GM18517 (cell line): ENCODE measurements around the gene BCAP31.
"Not testable (repeated sequence)": the region's sequence is repeated elsewhere in the genome, so short reads cannot be mapped to it uniquely, and the experiment has no call there.

Experiments used
- ATAC-seq: cut with Tn5 transposase; IDR thresholded peaks from one replicate; pipeline ENCODE4 v1.9.1; 2021; ENCODE audit warnings: mild to moderate bottlenecking, moderate library complexity; ENCODE audit not compliant: unreplicated experiment

The BCAP31 gene

GRCh38 chrX:153685156-153685536, 39.0 kb downstream of the BCAP31 start:
- no peak for ATAC-seq

- no peak for ATAC-seq
These were observed 39.6 kb downstream of the BCAP31 start for GRCh38 chrX:153684467-153685155.

DNA sequence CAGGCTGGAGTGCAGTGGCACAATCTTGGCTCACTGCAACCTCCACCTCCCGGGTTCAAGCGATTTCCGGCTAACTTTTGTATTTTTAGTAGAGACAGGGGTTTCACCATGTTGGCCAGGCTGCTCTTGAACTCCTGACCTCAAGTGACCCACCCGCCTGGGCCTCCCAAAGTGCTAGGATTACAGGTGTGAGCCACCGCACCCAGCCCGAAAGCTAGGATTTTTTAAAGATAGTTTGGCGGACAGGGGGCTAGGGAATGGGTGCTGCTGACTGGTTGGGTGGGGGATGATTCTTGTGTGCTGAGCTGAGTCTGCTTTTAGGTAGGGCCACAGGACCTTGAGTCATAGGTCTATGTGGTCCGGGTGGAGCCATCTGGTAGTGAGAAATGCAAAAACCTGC, 40.7 kb downstream of the BCAP31 start:
- ATAC-seq, result not testable (repeated sequence)

DNA sequence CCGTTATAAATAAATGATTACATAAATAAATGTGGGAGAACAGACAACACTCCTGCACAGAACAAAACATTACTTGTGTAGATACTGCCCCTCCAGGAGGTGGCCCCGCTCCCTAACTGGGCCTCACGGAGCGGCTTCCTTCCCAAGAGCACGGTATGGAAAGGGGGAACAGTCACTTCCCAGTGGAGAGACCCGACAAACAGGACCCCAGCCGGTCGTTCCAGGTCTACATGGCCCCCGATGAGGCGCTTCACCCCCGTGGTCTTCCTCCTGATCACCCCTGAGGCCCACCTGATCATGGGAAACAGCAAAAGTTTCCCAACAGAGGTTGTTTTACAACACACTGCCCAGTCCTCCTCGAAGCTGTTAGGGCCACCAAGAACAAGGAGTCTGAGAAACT, 43.0 kb downstream of the BCAP31 start:
- no peak for ATAC-seq

DNA sequence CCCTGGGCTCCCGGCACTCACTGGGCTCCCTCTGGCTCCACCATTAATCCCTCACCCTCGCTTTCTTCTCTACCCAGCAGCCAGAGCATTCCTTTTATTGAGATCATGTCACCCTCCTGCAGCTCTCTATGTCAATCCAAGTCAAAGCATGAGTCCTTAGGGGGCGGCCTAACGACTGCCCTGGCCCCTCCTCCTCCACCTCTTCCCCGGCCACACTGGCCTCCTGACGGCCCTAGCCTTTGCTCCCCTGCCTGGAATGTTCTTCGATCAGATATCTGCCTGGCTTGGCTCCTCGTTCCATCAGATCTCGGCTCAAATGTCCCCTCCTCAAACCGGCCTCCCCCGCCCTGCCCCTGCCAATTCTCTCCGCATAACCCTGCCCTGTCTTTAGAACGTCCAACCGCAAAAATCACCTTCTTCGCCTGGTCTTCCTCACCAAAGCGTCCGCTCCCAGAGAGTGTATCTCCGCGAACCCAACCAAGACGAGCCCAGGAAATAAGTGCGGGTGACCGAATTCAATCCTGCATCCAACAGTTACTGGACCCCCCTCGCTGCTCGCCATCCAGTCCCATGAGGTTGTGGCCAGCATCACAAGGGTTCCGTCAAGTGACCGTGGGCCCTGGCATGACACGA, 49.9 kb downstream of the BCAP31 start:
- ATAC-seq, result no peak

- no peak for ATAC-seq
These were observed 50.6 kb downstream of the BCAP31 start, which contains the start of gene PNCK for GRCh38 chrX:153673428-153674218. Gene PNCK (minus strand): TSS chrX:153673813. CDS start chrX:153673076, 737 bp downstream.

GRCh38 chrX:153672531-153673427, 51.4 kb downstream of the BCAP31 start:
- ATAC-seq, result no peak

DNA sequence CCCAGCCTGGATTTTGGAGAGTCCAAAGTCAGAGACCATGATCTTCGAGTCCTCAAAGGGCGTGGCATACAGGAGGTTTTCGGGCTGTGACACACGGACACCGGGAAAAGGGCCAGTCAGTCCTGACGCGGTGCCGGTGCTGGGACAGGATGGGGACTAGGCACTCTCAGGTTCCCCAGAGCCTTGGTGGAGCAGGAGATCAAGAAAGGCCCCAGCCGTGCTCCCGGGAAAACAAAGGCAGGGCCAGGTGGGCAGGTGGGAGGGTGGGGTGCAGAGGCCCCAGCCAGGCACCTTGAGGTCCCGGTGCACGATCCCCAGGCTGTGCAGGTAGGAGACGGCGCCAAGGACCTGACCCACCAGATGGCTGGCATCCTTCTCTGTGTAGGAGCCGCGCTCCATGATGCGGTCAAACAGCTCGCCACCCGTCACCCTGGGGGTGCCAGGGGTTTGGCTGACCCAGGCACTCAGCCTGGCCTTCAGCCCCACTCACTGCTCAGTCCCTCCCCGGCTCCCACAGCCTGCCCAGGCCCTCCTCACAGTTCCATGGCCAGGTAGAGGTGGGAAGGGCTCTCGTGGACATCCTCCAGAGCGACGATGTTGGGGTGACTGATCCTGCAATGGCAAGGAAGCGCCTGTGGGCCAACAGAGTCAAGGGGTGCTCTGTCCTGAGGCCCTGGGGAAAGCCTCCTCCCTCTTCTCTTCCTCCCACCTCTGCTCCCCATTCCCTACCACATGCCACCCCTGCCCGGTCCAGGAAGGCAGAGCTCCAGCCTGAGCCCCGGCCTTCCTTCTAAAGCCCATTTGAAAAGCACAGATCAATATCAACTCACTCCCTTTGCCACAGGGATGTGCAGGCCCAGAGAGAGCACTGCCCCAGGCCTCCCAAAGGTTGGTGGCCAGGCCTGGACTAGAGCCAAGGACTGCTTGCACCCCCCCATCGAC, 52.3 kb downstream of the BCAP31 start:
- ATAC-seq, result no peak

GRCh38 chrX:153670748-153671588, 53.2 kb downstream of the BCAP31 start:
- no peak for ATAC-seq

- no peak for ATAC-seq
These were observed 54.1 kb downstream of the BCAP31 start for GRCh38 chrX:153669901-153670731.

DNA sequence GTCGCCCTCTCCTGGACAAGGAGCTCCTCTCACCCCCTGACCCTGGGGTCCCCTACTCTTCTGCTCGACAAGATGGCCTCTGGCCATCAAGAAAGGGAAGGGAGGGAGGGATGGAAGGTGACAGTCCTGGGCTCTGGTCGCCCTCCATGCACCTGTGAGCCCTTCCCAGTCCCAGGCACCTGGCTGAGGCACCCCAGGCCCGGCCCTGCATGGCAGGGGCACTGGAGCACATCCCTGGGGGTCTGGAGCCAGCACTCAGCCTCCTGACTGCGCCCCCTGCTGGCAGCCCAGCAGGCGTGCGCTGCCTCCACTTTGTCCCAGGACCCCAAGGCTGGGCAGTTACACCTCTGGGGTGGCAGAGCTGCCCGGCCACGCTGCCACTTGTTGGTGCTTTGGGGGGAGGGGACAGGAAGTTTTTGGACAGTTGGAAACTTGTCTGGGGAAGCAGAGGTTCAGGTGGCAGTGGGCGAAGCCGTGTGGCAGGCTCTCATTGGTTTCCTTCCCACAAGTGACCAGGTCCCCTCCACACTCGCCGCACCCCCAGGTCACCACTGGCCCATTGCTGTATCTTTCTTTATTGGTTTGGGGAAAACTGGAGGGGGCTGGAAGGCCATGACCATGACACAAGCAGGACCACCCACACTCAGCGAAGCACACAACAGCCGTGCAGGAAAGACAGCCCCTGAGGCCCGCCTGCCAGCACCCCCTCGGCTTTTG, 54.9 kb downstream of the BCAP31 start:
- ATAC-seq, result no peak

DNA sequence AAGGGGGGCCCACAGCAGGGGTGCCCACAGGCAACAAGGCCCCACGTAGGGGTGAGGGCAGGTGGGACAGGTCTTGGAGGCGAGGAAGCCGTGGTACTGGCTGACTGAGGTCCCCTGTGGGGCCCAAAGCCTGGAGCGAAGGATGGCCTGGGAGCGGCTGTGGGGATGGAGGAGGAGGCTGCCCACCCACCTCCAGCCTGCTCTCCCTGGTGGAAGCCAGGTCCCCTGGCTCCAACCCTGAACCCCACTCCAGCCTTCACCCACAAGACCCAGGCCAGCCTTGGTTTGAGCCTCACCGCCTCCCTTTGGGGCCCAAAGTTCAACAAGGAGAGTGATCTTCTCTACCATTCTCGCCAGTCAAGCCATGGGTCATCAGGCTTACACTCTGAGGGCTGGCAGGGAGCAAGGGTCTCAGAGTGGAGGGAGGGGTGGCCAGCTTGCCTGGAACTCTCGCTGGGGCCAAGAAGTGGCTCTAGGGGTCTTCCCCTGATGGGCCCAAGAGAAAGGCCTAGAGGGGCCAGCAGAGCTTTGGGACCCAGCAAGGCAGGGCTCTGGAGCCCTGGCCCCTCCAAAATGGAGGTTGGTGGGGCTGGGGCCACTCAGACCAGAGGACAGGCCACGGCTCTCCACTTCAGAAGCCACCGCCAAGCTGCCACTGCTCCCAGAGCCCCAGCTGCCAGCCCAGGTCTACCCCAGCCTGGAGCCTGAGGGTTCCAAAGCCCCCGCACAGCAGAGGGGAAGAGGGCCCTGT, 55.6 kb downstream of the BCAP31 start:
- no peak for ATAC-seq

DNA sequence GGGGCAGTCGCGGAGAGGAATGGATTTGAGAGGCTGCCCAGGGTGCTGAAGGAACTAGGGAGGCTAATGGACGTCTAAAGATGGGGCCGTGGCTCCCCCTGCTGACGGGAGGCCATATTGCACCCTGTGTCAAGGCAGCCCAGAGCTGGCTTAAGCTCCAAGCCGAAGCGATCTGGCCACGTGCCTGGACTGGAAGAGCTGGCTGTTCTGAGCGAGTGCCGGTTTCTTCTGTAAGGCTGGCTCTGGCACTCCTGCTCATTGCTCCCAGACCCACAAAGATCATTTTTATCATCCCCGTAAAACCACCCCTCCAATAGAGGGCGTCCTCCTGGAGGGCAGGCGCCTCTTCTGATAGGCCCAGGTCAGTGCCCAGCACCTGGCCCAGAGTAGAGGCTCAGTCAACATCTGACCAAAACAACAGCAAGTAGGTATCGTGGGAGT, 56.2 kb downstream of the BCAP31 start:
- ATAC-seq, result no peak

DNA sequence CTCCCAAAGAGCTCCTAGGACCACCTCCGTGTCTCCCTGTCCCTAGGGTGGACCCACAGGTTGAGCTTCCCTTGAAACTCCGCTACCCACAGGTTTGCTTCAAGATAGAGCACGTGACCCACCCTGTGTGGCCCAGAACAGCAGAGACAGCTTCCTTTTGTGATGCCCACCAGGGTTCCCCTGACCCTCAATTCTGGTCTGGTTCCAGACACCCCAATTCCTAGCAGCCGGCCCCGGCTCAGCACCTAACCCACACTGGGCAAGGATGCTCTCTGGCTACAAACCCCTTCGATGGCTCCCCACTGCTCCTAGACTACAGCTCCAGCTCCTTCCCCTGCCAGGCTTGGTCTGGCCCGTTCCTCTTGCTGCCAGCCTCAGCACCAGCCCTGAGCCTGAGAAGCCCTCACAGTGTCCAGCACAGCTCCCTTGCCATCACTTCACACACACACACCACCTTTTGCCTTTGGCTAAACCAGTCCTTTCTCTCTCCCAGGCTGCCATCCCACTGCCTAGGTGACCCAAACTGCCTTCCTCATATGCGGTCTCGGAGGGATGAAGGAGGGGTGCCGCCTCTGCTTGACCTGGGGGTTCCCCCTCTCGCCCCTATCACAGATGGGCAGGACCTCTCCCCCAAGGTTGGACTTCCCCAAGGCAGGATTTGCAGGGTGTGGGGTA, 56.8 kb downstream of the BCAP31 start:
- no peak for ATAC-seq

GRCh38 chrX:153665726-153666306, 58.4 kb downstream of the BCAP31 start:
- ATAC-seq, result no peak

GRCh38 chrX:153662266-153662665, 61.9 kb downstream of the BCAP31 start:
- ATAC-seq, result no peak
